ENCODE results near the gene TMEM117.

Gene TMEM117

GRCh38 chr12:44227616-44228015, 391.7 kb downstream of the TMEM117 start:
- TF ChIP-seq CTCF (IDR thresholded peaks at IDR 0.05), result no peak
- Histone ChIP-seq H3K27me3 (no peaks in the 10 kb centered on the region), H3K36me3 (no peaks in the 10 kb centered on the region), H3K4me1 (no peaks in the 10 kb centered on the region), H3K4me3 (no peak overlapping the region), H3K27ac (no peak overlapping the region), H3K9me3 (no peaks in the 10 kb centered on the region)
- no peak for DNase-seq
- intact Hi-C loops (cut with DNase I; ENCODE audit: low total_unique reads), result no loop called here

DNA sequence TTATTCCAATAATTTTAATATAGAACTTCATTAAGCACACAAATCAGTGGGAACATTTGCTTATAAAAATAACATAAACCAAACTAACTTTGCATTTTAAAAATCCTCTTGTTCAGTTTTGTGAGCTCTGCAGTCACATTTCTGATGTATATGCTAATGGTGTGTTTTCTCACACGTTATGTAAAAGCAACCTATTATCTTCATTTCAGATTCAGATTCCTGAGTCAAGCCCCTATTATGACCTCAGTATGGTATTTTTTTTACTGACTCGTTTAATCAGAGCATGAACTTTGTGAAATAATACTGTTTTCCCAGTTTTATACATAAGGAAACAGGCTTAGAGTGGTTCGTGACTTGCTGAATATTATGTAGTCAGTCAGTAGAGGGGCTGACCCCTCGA, 394.0 kb downstream of the TMEM117 start:
- Histone ChIP-seq H3K27me3 (no peaks in the 10 kb centered on the region), H3K9me3 (no peaks in the 10 kb centered on the region), H3K4me1 (no peaks in the 10 kb centered on the region), H3K4me3 (no peak overlapping the region), H3K27ac (no peak overlapping the region), H3K36me3 (no peaks in the 10 kb centered on the region)
- DNase-seq, result no peak
- intact Hi-C loops (cut with DNase I; ENCODE audit: low total_unique reads), result no loop called here
- TF ChIP-seq CTCF (IDR thresholded peaks at IDR 0.05), result no peak

DNA sequence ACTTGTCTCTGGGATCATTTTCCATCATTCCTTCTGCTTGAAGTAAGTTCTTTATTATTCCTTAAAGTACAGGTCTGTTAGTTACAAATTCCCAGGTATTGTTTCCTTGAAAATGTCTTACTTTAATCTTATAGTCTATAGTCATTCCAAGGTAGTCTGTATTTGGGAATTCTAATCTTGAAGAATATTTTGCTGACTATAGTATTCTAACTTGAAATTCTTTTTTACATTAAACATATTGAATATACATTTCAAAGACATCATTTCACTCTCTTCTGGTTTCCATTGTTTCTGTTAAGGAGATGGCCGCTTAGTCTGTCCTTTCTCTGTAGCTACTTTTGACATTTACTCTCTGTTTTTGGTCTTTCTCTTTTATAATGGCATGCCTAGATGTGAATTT, 399.8 kb downstream of the TMEM117 start:
- intact Hi-C loops (cut with DNase I; ENCODE audit: low total_unique reads), result no loop called here
- Histone ChIP-seq H3K4me1 (no peaks in the 10 kb centered on the region), H3K36me3 (no peaks in the 10 kb centered on the region), H3K27me3 (no peaks in the 10 kb centered on the region), H3K4me3 (no peak overlapping the region), H3K9me3 (no peaks in the 10 kb centered on the region), H3K27ac (no peak overlapping the region)
- TF ChIP-seq CTCF (IDR thresholded peaks at IDR 0.05), result no peak
- DNase-seq, result no peak

DNA sequence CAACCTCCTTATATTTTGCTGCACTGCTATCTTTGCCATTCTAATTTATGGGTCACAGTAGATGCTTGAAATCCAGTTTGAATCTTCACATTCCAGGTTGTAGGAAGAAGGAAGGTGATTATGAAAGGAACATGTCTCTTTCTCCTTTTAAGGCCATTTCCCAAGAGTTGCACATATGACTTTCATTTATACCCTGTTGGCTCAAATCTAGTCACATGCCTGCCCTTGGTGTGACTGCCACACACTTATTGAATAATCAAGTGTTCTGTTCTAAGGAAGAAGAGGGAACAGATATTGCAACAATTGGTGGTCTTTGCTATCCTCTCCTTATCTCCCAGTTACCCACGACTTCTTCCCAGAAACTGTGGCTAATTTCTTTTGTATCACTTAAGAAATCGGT, 404.3 kb downstream of the TMEM117 start:
- Histone ChIP-seq H3K9me3 (no peaks in the 10 kb centered on the region), H3K4me3 (no peak overlapping the region), H3K4me1 (no peaks in the 10 kb centered on the region), H3K27ac (no peak overlapping the region), H3K36me3 (no peaks in the 10 kb centered on the region), H3K27me3 (no peaks in the 10 kb centered on the region)
- intact Hi-C loops (cut with DNase I; ENCODE audit: low total_unique reads), result no loop called here
- no peak for TF ChIP-seq CTCF (IDR thresholded peaks at IDR 0.05)
- no peak for DNase-seq

DNA sequence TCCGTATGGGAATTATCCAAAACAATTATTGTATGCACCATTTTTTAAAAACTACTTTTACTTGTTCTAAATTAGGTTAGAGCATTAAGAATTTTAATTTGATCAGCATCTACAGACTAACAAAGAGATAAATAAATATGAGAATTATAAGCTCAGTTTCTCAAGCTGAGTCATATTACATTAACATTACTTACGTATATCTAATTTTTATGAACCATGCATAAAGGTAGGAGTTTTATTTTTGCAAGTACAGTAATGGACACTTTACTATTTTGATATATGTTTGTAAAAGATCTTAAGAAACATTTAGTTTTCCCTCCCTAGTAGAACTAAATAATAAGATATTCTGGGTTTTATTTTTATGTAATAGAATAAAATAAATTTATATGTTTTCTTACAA, 410.1 kb downstream of the TMEM117 start:
- no peak overlapping the region for H3K27ac ChIP-seq
- H3K9me3 ChIP-seq, result no peaks in the 10 kb centered on the region
- H3K4me1 ChIP-seq, result no peaks in the 10 kb centered on the region
- TF ChIP-seq CTCF (IDR thresholded peaks at IDR 0.05), result no peak
- no peak overlapping the region for H3K4me3 ChIP-seq
- no peaks in the 10 kb centered on the region for H3K27me3 ChIP-seq
- no peaks in the 10 kb centered on the region for H3K36me3 ChIP-seq
- intact Hi-C loops (cut with DNase I; ENCODE audit: low total_unique reads), result no loop called here
- no peak for DNase-seq

- H3K27me3 ChIP-seq, result no peaks in the 10 kb centered on the region
- intact Hi-C loops (cut with DNase I; ENCODE audit: low total_unique reads), result no loop called here
- H3K27ac ChIP-seq, result no peak overlapping the region
- H3K36me3 ChIP-seq, result no peaks in the 10 kb centered on the region
- no peaks in the 10 kb centered on the region for H3K9me3 ChIP-seq
- H3K4me3 ChIP-seq, result no peak overlapping the region
- H3K4me1 ChIP-seq, result no peaks in the 10 kb centered on the region
- no peak for TF ChIP-seq CTCF (IDR thresholded peaks at IDR 0.05)
- no peak for DNase-seq
These were observed 410.7 kb downstream of the TMEM117 start for GRCh38 chr12:44246482-44247105.
